G401.6 (cell line): ENCODE results near the gene MRPL21.
"Not testable (repeated sequence)": the region's sequence is repeated elsewhere in the genome, so short reads cannot be mapped to it uniquely, and the experiment has no call there.

Experiments used
- FAIRE-seq: peaks from 2 replicates; lab custom pipeline; 2012; peaks lifted over from hg19 to GRCh38; lab: Jason Lieb, UNC

Gene MRPL21

DNA sequence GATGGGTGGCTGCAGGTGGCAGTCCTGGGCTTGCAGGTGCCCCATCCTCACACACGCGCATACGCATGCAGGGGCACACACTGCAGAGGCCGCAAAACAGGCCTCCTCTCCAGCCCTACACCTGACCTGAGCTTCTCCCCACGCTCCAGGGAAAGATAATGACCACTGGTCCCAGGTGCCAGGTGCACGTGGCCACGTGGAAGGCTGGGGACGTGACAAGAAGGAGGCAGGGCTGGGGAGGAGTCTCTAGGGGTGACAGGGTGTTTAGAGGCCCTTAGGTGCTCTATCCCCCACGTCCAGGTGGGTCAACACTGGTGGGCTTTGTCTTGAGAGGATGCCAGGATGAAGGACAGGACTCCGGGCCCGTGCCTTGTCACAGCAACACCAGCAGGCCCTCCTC lies 38.4 kb downstream of the MRPL21 start:
- FAIRE-seq: no peak

DNA sequence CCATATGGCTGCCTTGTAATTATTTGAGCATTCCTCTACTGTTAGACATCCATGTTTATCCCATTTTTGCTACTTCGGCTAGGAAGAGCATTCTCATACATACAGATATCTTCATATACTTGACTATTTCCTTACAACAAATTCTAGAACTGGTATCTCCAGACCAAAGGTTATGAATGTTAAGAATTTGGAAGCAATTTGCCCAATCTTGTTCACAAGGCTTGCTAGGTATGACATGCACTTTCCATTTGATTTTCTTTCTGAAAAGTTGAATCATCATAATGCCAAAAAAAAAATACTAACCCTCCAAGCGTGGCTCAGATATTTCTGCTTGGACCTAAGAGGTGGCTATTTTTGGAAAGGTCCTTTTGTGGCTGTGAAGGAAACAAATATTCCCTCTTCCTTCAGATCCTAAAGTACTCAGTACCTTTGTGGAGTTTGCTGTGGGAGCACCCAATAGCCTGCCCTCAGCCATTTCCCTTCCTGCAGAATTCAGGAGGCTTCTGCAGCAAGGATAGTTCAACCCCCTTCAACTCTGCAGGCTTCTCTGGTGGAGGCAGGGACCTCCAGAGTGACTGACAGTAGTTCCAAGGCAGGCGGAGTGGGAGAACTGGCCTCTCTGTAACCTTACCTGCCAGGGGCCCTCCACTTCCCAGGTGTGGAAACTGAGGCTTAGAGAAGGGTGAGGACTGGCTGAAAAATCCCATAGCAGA lies 39.9 kb downstream of the MRPL21 start:
- FAIRE-seq: no peak

DNA sequence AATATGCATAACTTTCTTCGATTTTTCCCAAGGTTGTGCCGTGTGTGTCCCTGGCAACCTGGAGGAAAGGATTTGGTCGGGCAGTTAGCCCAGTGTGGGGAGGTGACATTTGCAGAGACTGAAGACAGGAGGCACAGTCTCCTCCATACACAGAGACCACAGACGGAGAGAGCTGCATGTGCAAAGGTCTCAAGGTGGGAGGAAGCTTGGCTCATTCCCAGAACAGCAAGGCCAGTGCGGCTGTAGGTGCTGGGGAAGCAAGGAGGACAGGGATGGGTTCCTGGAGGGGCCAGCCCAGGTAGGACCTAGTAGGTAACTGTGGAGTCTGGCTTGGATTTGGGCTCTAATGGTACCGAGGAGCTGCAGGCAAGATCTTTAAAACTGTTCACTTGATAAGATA lies 41.2 kb downstream of the MRPL21 start:
- FAIRE-seq: no peak

DNA sequence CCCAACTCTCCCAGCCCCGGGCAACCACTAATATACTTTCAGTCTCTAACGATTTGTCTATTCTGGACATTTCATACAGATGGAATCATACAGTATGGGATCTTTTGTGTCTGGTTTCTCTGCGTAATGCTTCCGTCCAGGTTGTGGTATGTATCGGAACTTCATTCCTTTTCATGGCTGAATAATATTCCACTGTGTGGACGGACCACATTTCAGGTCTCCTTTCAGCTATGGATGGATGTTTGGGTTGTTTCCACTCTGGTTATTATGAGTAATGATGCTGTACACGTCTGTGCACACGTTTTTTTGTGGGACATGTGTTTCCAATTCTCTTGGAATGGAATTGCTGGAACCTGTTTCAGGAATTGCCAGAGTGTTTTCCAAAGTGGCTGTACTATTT lies 44.5 kb downstream of the MRPL21 start:
- no peak for FAIRE-seq

DNA sequence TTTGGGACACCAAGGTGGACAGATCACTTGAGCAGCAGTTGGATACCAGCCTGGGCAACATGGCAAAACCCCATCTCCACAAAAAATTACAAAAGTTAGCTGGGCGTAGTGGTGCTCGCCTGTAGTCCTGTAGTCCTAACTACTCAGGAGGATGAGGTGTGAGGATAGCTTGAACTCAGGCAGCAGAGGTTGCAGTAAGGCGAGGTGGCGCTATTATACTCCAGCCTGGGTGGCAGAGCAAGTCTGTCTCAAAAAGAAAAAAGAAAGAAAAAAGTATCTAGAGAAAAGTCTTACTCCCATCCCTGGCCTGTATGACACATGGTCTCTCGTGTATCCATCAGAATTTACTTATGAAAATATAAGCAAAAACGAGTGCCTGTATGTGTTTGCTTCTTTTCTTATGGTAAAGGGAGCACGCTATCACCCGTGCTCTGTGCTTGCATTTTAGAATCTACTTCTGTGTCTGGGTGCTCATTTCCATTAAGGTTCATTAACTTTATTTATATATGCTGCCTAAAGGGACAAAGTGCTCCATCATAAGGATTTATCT lies 46.5 kb downstream of the MRPL21 start:
- FAIRE-seq: no peak

DNA sequence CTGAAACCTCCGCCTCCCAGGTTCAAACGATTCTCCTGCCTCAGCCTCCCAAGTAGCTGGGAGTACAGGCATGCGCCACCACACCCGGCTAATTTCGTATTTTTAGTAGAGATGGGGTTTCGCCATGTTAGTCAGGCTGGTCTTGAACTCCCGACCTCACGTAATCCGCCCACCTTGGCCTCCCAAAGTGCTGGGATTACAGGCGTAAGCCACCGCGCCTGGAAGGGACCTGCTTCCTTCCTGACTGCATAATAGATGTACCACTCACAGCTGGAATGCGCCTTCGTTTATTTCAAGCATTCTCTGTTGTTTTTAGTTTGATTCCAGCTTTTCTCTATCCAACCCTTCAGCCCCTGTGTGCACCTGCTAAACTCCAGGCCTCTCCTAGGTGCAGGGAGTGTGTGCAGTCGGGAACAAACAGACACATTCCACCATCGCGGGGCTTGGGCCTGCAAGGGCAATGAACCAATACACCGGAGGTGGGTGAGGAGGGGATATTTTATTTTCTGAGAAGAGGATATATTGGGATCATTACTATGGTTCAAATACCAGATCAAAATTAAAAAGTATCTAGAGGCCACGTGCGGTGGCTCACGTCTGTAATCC lies 47.1 kb downstream of the MRPL21 start:
- FAIRE-seq: not testable (repeated sequence)

DNA sequence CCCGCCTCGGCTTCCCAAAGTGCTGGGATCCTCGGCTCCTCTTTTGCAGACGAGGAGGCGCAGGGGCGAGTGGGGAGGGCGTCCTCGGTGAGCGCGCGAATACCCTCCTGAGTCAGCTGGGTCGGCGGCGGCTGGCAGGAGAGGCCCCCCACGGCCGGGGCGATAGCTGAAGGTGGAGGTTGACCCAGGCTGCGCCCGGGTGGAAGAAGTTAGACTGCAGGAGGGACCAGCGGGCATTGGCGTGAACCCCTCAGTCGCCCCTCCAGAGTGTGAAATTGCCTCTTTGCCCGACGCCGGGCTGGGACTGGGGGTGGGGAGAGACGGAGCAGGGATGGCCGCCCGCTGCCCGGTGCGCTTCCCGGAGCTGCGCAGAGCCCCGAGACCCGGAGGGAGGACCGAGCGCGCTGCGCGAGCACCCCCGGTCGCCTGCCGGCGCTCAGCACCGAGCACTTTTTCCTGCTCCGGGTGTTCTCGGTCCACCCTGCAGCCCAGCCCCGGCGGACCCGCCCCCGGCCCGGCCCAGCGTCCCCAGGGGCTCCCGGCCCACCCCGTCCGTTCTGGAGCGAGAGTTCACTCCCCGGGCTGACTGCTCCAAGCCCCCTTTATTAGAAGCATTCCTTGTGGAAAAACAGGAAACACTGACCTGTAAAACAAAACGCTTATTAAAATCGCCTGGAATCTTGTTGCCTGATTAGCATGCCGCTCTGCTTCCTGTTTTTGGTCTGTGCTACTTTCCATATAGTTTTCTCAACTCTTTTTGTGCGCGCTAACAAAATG lies 48.2 kb downstream of the MRPL21 start:
- FAIRE-seq: peak; percentile 73

DNA sequence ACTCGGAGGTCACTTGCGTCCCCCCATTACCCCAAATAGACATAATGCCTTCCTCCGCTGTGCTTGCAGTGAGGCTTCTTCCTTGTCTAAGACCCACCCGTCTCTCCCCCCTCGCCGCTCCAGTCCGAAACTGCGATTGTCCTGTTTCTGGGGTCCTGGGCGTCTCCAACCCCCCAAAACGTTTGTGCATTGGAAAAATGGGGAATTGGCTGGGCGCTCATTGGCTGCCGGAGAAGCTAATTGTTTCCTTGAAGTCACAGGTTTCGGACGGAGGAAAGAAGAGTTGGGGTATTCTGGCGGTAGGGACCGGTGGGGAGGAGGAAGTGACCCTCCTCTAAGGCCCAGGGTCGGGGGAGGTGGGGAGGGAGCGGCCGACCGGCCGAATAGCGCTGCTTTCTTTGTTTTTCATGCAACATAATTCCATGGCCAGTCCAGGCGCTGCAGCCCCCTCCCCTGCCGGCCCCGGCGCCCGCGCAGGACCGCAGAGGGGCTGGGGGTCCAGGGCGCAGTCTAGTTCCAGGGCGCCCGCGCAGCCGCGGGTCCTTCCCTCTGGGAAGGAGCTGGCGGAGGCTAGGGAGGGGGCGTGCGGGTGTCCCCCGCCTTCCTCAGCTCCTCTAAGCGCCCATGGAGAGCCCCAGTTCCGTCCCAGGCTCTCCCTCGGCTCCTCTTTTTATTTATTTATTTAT lies 49.2 kb downstream of the MRPL21 start:
- FAIRE-seq: no peak

DNA sequence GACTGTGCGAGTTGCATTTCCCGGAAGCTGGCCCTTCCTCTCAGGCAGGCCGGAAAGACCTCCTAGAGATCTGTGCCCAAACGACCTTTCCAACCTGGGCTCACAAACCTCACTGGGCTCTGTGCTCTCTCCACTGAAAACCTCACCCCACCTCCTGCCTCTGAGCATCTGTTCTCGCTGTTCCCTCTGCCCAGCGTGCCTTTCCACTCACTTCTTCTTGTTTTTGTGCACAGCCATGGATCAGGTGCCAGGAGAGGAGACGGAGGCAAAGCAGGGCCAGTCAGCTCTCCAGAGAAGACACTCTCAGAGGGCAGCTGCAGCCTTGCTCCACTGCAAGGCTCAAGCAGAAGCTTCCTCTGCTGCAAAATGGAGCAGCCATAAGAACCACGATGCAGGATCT lies 51.0 kb downstream of the MRPL21 start:
- no peak for FAIRE-seq

DNA sequence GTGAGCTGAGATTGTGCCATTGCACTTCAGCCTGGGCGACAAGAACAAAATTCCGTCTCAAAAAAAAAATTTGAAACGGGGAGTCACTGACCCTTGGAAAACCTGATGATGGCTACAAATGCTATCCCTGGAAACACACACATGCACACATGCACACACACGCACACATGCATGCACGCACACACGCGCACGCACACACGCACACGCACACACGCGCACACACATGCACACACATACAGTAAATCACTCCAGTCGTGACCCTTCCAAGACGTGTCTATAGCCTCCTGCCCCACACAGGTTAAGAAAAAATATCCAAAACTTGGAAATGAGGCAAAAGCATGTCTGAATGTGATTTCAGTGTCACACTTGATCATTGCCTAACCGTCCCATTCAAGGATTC lies 55.2 kb downstream of the MRPL21 start:
- FAIRE-seq: no peak

DNA sequence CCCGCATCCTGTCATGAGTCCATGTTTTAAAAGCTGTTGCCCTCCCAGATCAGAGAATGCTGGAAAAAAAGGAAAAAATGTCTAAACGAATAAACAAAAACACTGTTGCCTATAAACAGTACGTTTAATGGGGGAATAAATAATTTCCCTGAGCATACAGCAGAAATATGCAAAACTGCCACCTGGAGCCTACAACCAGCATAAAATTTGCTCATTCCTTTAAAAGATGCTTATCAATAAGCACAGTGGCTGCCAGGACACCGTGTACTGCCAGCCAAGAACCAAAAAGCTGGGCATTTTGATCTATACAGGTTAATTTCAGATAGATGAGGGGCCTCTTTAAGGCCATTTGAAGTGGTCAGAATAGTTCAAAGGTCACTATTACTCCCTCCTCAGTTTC lies 56.2 kb downstream of the MRPL21 start:
- FAIRE-seq: no peak

DNA sequence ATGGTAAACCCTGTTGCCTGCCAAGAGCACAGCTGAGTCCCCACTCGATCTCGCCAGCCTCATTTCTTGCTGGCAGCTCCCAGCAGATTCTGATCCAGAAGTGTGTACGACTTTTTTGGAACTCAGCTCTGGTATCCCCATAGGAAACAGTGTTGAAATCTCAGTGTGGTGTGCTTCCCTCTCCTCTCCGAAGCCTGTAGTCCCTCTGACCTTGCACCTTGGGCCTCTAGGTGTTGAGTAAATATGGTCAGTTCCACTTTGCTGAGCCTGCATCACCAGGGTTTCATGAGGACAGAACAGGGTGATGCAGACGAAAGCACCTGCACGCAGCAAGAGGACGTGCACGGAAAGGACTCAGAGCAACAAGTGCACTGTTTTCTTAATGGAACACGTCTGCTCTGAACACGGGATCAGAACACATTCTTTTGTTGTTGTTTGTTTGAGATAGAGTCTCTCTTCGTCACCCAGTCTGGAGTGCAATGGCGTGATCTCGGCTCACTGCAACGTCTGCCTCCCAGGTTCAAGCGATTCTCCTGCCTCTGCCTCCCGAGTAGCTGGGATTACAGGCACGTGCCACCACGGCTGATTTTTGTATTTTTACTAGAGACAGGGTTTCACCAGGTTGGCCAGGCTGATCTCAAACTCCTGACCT lies 58.2 kb downstream of the MRPL21 start:
- no peak for FAIRE-seq

DNA sequence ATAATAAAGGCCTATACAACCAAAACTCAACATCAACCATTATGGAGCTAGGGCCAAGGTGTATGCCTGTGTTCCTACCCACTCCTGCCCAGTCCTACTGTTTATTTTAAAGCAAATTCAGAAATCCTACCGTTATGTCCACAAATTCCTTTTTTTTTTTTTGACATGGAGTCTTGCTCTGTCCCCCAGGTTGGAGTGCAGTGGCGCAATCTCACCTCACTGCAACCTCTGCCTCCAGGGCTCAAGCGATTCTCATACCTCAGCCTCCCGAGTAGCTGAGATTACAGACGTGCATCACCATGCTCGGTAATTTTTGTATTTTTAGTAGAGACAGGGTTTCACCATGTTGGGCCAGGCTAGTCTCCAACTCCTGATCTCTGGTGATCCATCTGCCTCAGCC lies 58.8 kb downstream of the MRPL21 start:
- FAIRE-seq: no peak

DNA sequence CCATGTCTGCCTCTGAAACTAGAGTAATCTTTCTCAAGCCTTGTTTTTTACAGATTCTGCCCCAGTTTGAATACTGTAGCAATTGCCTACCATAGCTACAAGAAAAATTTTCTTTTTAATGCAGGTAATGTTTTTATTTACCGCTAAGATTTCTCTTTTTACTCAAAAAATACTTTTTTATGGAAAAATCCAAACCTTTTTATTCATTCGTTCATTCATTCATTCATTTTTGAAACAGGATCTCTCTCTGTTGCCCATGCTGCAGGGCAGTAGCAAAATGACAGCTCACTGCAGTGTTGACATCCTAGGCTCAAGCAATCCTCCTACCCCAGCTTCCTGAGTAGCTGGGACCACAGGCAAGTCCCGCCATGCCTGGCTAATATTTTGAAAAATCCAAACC lies 59.3 kb downstream of the MRPL21 start:
- FAIRE-seq: no peak

DNA sequence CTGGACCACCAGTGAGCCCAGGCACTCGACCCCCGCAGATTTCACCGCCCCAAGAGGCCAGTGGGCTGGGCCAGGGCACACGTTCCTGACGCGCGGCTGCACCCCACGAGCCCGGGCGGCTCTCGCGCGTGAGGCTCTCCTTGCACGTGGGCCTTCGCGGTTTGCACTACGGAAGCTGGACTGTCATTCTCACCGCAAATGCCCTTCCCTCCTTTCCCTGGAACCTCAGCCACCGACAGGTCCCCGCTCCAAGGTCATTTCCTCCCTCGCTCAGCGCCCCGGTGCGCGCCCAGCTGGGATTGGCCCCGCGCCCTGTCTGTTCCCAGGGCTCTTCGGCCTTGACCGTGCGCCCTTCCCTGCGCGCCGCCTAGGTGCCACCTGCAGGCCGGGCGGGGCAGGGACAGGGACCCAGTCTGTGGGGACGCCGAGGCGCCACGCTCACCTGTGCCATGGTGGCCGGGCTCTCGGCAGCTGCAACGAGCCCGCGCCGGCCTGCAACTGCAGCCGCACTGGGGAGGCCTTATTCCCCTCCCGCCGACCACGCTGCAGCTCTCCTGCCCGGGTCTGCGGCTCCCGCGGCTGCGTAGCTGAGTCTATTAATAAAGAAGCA lies 59.8 kb downstream of the MRPL21 start:
- FAIRE-seq: no peak

DNA sequence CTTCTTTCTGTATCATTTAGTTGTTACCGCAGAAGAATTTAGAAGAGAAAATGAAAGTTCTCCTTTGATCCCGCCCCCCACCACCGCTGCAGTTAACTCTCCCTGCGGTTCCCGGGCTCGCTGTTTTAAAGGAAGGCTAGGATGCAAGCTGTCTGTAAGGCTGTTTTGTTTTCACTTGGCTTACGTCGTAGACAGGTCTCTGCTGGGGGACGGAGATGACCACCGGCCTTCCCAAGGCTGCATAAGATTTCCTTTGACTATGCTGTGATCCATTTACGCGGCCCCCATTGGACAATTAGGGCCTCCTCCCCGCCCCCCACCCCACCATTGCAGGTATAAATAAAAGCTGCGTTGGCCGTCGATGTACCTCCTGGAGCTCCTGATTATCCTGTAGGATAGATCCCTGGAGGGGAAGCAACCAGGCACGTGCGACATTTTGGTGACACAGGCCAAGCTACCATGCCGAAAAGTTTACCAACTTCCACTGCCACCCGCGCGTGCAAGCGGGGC lies 60.5 kb downstream of the MRPL21 start:
- FAIRE-seq: no peak

DNA sequence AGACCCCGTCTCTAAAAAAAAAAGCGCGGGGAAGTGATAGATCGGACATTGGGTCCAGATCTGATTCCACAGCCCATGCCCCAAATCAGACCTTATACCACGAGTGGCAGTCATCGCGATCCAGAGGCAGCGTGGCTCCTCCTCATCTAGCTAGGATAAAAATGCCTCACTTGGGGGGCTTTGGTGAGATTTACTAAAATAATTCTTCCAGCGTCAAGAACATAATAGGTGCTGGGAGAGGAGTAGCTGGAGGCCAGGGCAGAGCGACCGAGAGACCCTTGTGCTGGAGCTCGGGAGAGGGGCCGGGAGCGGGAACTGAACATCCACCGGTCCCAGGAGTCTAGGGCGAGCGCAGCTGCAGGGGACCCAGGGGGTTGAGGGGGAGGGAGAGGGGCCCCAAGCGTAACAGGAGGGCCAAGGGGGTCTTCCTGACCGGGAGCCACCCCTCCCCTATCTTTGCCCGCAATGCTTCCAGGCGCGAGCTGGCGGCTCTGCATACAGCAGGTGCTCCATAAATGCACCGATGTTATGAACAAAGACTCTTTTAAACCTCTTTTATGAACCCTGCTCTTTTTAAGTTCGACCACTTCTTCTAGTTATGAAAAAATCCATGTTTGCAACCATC lies 61.1 kb downstream of the MRPL21 start:
- no peak for FAIRE-seq

DNA sequence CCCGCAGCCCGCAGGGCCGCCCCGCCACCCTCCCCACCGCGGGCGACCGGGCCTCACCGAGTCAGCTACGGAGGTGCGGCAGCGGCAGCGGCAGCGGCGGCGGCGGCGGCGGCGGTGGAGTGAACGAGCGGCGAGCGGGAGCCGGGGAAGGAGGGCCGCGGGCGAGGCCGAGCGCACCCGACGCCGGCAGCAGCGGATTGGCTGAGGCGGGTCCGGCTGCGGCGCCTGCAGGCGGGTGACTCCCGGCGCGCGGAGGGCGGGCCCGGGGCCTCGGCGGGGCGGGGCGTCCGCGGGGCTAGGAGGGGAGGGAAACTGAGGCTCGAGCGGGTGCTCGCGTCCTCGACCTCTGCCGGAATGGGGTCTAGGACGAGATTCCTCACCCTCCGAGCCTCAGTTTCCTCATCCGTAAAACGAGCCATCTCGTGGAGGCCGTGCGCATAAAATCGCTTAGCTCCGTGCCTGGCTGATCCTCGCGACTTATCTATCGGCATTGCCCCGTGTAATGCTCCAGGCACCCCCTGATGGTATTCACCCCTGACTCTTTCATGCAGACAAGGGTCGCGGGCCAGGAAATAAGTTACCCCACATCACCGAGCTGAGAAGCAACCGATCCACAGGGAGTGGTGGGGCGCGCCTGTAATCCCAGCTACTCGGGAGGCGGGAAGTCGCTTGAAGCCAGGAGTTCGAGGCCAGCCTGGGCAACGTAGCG lies 61.8 kb downstream of the MRPL21 start, which contains the start of gene CPT1A:
Gene CPT1A (minus strand): TSS at position 199 of the 709 bp plus-strand sequence. CDS start 26,442 bp downstream, outside the sequence.
- FAIRE-seq: no peak
